A172 (cell line): Measurements from ENCODE around the gene OXA1L. TPM values are rescaled to one million over a fixed set of nuclear protein-coding genes. Genes with fewer than 3 reads are reported as not detected.
A peak's percentile ranks its signal among the peaks of the same experiment; 100 is the strongest.
"Not testable (repeated sequence)": the region's sequence is repeated elsewhere in the genome, so short reads cannot be mapped to it uniquely, and the experiment has no call there.

ENCODE experiments used
- DNase-seq: peaks from one replicate; pipeline ENCODE4 v3.0.0-alpha.2; 2015; ENCODE audit warnings: low spot score
- total RNA-seq: library from RNA; depleted of rRNA; stranded (reverse); fragments of >200 nt; shearing (Covaris generic); gene quantifications from 2 replicates; pipeline ENCODE4 v1.2.3, GENCODE V29; 2014

Gene OXA1L
- total RNA-seq, 1 experiment from 2014 or later = 46.2 TPM

DNA sequence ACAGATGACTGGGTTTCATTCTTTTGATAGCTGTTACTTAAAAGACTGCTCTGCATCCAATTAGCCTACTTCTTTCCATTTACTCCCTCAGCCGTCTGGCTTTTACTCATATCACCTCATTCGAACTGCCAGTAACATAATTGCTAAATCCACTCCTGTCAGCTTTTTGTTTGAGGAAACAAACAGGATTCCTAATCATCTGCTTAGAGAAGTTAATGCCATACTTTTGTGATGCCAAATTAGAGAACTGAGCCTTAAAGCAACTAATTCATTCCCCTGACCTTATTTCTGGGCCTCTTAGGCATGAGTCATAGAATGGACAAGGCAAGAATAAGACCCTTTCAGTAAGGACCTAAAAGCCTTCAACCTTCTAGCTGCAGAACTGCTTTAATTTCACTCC lies 2.9 kb downstream of the OXA1L start:
- no peak for DNase-seq

- DNase-seq = no peak
Observed at GRCh38 chr14:22770481-22771187, 4.1 kb downstream of the OXA1L start.

DNA sequence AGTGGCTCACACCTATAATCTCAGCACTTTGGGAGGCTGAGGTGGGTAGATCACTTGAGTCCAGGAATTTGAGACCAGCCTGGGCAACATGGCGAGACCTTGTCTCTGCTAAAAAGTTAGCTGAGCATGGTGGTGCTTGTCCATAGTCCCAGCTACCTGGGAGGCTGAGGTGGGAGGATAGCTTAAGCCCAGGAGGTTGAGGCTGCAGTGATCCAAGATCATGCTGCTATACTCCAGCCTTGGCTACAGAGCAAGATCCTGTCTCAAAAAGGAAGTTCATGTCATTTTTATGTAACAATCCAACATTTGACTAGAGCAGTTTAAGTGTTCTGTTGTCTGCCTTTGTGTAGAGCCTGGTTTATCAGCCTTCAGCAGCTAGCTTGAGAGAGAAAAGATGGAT lies 6.2 kb downstream of the OXA1L start:
- DNase-seq = no peak

GRCh38 chr14:22773162-22774010 lies 6.9 kb downstream of the OXA1L start:
- no peak for DNase-seq

- DNase-seq = no peak
Observed at GRCh38 chr14:22774011-22774706, 7.7 kb downstream of the OXA1L start.

DNA sequence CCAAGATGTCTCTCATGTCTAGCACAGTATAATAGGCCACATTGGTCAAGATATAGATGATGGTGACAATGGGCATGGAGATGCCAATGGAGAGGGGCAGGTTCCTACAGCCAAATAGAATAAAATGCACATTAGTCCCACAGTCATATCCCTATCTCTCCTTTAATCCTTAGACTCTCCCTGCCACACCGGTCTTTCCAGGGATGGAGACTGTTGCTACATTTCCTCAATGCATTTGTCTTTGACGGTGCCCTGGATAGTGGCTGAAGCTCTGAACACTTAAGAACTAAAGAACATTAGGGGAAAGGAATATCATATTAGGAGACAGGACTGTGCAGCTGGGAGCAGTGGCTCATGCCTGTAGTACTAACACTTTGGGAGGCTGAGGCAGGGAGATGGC lies 9.7 kb downstream of the OXA1L start:
- DNase-seq = no peak

- not testable (repeated sequence) for DNase-seq
Observed at GRCh38 chr14:22776849-22777248, 10.4 kb downstream of the OXA1L start.

DNA sequence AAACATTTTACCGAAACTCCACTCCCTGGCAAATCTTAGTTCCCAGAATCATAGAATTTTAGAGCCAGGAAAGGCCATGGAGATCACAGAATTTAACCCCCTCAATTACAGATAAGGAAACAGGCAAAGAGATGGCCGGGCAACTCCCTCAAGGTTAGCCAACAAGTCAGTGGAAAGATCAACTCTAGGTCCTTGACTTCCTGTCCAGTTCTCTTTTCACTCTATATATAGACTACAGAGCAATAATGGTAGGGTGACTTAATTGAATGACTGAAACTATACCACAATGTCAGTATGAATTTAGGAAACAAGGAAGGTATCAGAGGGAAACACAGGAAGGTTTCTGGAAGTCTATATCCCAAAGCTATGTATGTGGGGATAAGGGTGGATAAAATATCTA lies 11.6 kb downstream of the OXA1L start:
- DNase-seq = no peak

- DNase-seq = no peak
Observed at GRCh38 chr14:22780105-22780679, 13.7 kb downstream of the OXA1L start.

GRCh38 chr14:22780941-22781300 lies 14.4 kb downstream of the OXA1L start:
- no peak for DNase-seq

GRCh38 chr14:22781301-22781991 lies 15.0 kb downstream of the OXA1L start:
- peak; percentile 65 for DNase-seq

DNA sequence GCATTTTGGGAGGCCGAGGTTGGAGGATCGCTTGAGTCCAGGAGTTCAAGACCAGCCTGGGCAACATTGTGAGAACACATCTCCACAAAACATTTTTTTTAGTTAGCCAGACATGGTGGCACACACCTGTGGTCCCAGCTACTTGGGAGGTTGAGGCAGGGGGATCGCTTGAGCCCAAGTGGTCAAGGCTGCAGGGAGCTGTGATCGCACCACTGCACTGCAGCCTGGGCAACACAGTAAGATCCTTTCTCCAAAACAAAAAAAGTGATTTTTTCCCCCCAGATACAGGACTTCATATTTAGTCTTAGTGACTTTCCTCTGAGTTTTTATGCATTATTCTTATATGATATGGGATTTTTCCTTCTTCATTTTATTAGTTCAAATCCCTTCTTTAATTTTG lies 20.2 kb downstream of the OXA1L start:
- no peak for DNase-seq

DNA sequence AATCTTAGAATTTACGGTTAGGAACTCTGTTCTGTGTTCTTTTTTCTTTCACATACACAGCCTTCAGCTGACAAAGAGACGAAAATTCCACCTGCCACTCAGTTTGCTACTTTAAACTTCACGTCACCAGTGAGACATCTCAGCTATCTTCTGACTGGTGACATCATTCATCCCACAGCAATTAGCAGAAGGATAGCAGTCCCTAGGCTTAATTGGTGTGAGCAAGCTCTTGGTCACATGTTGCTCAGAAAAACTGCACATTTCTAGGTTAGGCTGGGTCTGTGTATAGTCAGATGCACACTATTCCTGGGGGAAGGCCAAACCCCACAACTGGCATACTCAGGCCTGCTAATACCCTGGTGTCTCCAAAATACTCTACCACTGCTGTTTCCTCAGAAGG lies 24.8 kb downstream of the OXA1L start:
- DNase-seq = peak; percentile 78

- DNase-seq = no peak
Observed at GRCh38 chr14:22792158-22792557, 25.7 kb downstream of the OXA1L start.

DNA sequence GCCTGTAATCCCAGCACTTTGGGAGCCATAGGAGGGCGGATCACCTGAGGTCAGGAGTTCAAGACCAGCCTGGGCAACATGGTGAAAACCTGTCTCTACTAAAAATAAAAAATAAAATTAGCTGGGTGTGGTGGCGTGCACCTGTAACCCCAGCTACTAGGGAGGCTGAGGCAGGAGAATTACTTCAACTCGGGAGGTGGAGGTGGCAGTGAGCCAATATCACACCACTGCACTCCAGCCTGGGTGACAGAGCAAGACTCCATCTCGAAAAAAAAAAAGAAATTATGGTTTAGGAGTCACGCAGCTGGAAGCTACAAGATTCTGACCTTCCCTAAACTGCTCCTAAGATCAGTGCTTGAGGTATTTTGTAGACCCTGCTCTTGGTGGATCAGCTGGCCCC lies 27.1 kb downstream of the OXA1L start:
- DNase-seq = not testable (repeated sequence)

- no peak for DNase-seq
Observed at GRCh38 chr14:22793976-22794375, 27.5 kb downstream of the OXA1L start.

DNA sequence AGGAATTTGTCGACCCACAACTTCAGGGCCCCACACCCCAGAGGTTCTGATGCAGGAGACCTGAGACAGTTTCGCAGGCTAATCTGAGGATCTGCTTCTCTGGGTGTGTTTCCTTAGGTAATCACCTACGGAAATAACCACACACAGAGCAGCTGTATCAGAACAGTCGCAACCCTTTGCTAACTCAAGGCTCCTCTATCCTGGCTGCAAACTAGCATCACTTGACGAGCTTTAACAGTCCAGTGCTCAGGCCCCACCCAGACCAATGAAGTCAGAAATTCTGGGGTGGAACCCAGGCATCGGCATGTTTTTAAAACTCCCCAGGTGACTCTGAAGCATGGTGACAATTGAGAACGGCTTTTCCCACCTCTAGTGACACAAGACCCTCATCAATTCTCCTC lies 28.1 kb downstream of the OXA1L start:
- DNase-seq = no peak

DNA sequence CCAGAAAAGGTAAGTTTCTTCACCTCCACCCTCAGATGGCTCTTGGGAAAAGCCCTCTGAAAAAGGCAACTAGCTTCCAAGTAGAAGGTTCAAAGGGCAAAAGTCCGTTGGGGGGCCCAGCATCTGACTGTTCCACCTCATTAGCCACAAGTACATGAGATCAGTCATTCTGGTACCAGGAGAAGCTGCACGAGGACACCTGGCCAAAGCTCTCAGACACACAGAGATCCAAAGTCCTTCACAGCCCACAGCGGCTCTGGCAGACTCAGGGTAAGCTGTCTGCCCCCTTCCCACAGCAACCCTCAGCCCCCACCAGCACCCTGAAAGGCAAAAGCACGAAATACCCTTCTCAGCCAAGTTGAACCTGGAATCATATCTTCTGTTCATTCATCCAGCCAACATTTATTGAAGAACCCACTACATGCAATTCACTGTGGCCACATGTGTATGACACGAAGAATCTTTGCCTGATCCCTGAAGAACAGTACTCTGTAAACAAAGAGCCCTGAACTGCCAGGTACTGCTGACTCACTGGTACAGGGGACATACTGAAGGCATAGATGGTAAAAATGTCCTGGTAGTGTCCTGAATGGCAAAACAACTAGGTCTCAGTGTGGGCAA lies 29.7 kb downstream of the OXA1L start:
- DNase-seq = no peak

GRCh38 chr14:22797017-22797917 lies 30.8 kb downstream of the OXA1L start:
- no peak for DNase-seq

GRCh38 chr14:22798528-22798927 lies 32.0 kb downstream of the OXA1L start:
- no peak for DNase-seq
